Measurements from ENCODE around the gene NFIB.

Gene NFIB

GRCh38 chr9:14189578-14189977 lies 124.4 kb downstream of the NFIB start:
- H3K4me3 ChIP-seq (ENCODE audit: low read depth, low read length) = no peak overlapping the region
- TF ChIP-seq, protein P1, sequence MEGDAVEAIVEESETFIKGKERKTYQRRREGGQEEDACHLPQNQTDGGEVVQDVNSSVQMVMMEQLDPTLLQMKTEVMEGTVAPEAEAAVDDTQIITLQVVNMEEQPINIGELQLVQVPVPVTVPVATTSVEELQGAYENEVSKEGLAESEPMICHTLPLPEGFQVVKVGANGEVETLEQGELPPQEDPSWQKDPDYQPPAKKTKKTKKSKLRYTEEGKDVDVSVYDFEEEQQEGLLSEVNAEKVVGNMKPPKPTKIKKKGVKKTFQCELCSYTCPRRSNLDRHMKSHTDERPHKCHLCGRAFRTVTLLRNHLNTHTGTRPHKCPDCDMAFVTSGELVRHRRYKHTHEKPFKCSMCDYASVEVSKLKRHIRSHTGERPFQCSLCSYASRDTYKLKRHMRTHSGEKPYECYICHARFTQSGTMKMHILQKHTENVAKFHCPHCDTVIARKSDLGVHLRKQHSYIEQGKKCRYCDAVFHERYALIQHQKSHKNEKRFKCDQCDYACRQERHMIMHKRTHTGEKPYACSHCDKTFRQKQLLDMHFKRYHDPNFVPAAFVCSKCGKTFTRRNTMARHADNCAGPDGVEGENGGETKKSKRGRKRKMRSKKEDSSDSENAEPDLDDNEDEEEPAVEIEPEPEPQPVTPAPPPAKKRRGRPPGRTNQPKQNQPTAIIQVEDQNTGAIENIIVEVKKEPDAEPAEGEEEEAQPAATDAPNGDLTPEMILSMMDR (IDR thresholded peaks at IDR 0.05; ENCODE audit: borderline replicate concordance, insufficient read depth, low read depth, low read length) = no peak

- TF ChIP-seq, protein P1 (IDR thresholded peaks at IDR 0.05; ENCODE audit: borderline replicate concordance, insufficient read depth, low read depth, low read length) = no peak
- no peak overlapping the region for H3K4me3 ChIP-seq (ENCODE audit: low read depth, low read length)
Observed at GRCh38 chr9:14189146-14189545, 124.8 kb downstream of the NFIB start.

- TF ChIP-seq, protein P1 (IDR thresholded peaks at IDR 0.05; ENCODE audit: borderline replicate concordance, insufficient read depth, low read depth, low read length) = no peak
- H3K4me3 ChIP-seq (ENCODE audit: low read depth, low read length) = no peak overlapping the region
Observed at GRCh38 chr9:14188538-14188937, 125.4 kb downstream of the NFIB start.

GRCh38 chr9:14188011-14188410 lies 125.9 kb downstream of the NFIB start:
- TF ChIP-seq, protein P1 (IDR thresholded peaks at IDR 0.05; ENCODE audit: borderline replicate concordance, insufficient read depth, low read depth, low read length) = no peak
- H3K4me3 ChIP-seq (ENCODE audit: low read depth, low read length) = no peak overlapping the region

DNA sequence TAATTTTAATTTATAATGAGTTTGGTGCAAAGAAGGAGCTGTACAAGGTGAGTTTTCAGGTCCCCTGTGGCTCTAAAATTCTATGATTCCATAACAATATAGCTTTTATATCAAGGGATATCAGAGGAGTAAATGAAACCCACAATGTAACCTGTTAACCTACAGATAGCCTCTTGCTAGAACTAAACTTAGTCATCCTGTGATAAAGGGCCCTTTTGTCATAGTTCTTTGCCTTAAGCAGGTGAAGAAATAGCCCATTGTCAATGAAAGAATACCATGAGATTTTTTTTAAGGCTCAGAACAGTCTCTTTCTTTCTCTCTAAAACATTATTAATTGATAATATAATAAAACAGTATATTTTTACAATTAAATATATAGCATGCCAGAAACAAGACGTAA lies 127.8 kb downstream of the NFIB start:
- TF ChIP-seq, protein P1 (IDR thresholded peaks at IDR 0.05; ENCODE audit: borderline replicate concordance, insufficient read depth, low read depth, low read length) = no peak
- H3K4me3 ChIP-seq (ENCODE audit: low read depth, low read length) = no peak overlapping the region

- H3K4me3 ChIP-seq (ENCODE audit: low read depth, low read length) = no peak overlapping the region
- TF ChIP-seq, protein P1 (IDR thresholded peaks at IDR 0.05; ENCODE audit: borderline replicate concordance, insufficient read depth, low read depth, low read length) = no peak
Observed at GRCh38 chr9:14185016-14185415, 128.9 kb downstream of the NFIB start.

- no peak overlapping the region for H3K4me3 ChIP-seq (ENCODE audit: low read depth, low read length)
- TF ChIP-seq, protein P1 (IDR thresholded peaks at IDR 0.05; ENCODE audit: borderline replicate concordance, insufficient read depth, low read depth, low read length) = no peak
Observed at GRCh38 chr9:14183001-14183400, 130.9 kb downstream of the NFIB start.
